Measurements from ENCODE around the gene ADAP1.

- no peak for TF ChIP-seq CTCF (conservative IDR thresholded peaks at IDR 0.05; ENCODE audit: low read length)
- no peak for TF ChIP-seq EZH2phosphoT487 (IDR thresholded peaks at IDR 0.05; ENCODE audit: borderline replicate concordance, low read depth, low read length)
Measured at GRCh38 chr7:925601-926000, 28.9 kb downstream of the ADAP1 start.

Data from OCI-LY7 (cell line).